ENCODE measurements around the gene CGREF1. TPM values are rescaled to one million over a fixed set of nuclear protein-coding genes. Genes with fewer than 3 reads are reported as not detected.

The CGREF1 gene
- total RNA-seq, 1 experiment from 2014 or later = 18.7 TPM

DNA sequence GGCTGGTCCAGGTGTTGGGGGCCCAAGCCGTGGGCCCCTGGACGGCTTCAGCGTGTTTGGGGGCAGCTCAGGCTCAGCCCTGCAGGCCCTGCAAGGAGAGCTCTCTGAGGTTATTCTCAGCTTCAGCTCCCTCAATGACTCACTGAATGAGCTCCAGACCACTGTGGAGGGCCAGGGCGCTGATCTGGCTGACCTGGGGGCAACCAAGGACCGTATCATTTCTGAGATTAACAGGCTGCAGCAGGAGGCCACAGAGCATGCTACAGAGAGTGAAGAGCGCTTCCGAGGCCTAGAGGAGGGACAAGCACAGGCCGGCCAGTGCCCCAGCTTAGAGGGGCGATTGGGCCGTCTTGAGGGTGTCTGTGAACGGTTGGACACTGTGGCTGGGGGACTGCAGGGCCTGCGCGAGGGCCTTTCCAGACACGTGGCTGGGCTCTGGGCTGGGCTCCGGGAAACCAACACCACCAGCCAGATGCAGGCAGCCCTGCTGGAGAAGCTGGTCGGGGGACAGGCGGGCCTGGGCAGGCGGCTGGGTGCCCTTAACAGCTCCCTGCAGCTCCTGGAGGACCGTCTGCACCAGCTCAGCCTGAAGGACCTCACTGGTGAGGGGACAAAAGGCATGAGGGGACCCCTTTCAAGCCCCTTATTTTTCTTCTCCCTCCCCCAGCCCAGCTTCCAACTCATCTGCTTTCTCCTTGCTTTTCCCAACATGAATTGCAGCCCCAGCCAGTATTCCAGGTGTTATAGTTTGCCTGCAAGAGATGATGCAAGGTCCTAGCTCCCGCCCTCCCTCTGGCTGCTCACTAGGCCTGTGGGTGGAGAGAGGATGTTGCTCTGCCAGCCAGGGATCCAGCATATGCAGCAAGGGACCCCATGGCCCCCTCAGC is 35.3 kb downstream of the CGREF1 start:
- DNase-seq = no peak
- POLR2A ChIA-PET (ENCODE audit: unreplicated experiment) = interaction anchor here (0.5 kb wide), 1 partner anchor 295 kb away, joined by 3 read pairs; no protein-coding TSS in a partner anchor
- Histone ChIP-seq H3K36me3 (ENCODE audit: low read depth, low read length) (no peaks in the 10 kb centered on the region), H4K20me1 (ENCODE audit: low read length) (no peaks in the 10 kb centered on the region), H2AFZ (ENCODE audit: low read length) (no peak overlapping the region), H3K9ac (ENCODE audit: low read length) (no peak overlapping the region), H3K79me2 (ENCODE audit: low read length) (no peaks in the 10 kb centered on the region), H3K27ac (ENCODE audit: low read length) (no peak overlapping the region), H3K4me2 (ENCODE audit: low read length) (no peak overlapping the region), H3K9me3 (ENCODE audit: low read length) (no peaks in the 10 kb centered on the region), H3F3A (ENCODE audit: low read length, unreplicated experiment) (no peaks in the 10 kb centered on the region), H3K9me2 (replicated peaks; ENCODE audit: low read length) (no peaks in the 10 kb centered on the region), H3K4me3 (ENCODE audit: low read length) (no peak overlapping the region), H3K27me3 (ENCODE audit: low read length) (no peaks in the 10 kb centered on the region), H3K4me1 (ENCODE audit: insufficient read depth, low read length) (peaks cover 19% of the 10 kb centered on the region; the same call in 1 of the 2 replicates)
- CTCF ChIA-PET = no interaction called here
- intact Hi-C loops (cut with micrococcal nuclease) = no loop called here
- ATAC-seq = no peak
- no TSS peak for BruUV-seq (replicated peaks)
- TF ChIP-seq, protein P1, sequence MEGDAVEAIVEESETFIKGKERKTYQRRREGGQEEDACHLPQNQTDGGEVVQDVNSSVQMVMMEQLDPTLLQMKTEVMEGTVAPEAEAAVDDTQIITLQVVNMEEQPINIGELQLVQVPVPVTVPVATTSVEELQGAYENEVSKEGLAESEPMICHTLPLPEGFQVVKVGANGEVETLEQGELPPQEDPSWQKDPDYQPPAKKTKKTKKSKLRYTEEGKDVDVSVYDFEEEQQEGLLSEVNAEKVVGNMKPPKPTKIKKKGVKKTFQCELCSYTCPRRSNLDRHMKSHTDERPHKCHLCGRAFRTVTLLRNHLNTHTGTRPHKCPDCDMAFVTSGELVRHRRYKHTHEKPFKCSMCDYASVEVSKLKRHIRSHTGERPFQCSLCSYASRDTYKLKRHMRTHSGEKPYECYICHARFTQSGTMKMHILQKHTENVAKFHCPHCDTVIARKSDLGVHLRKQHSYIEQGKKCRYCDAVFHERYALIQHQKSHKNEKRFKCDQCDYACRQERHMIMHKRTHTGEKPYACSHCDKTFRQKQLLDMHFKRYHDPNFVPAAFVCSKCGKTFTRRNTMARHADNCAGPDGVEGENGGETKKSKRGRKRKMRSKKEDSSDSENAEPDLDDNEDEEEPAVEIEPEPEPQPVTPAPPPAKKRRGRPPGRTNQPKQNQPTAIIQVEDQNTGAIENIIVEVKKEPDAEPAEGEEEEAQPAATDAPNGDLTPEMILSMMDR (conservative IDR thresholded peaks at IDR 0.05; ENCODE audit: low read depth, low read length) = no peak
- TF ChIP-seq EZH2 (IDR thresholded peaks at IDR 0.05; ENCODE audit: low read length, unreplicated experiment) = no peak
- TF ChIP-seq EZH2phosphoT487 (IDR thresholded peaks at IDR 0.05; ENCODE audit: borderline replicate concordance, low read length) = no peak

DNA sequence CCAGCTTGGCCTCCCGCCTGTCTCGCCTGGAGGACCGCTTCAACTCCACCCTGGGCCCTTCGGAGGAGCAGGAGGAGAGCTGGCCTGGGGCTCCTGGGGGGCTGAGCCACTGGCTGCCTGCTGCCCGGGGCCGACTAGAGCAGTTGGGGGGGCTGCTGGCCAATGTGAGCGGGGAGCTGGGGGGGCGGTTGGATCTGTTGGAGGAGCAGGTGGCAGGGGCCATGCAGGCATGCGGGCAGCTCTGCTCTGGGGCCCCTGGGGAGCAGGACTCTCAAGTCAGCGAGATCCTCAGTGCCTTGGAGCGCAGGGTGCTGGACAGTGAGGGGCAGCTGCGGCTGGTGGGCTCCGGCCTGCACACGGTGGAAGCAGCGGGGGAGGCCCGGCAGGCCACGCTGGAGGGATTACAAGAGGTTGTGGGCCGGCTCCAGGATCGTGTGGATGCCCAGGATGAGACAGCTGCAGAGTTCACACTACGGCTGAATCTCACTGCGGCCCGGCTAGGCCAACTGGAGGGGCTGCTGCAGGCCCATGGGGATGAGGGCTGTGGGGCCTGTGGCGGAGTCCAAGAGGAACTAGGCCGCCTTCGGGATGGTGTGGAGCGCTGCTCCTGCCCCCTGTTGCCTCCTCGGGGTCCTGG is 36.0 kb downstream of the CGREF1 start:
- H3K9ac ChIP-seq (ENCODE audit: low read length) = no peak overlapping the region
- no peak for ATAC-seq
- no peaks in the 10 kb centered on the region for H3K79me2 ChIP-seq (ENCODE audit: low read length)
- intact Hi-C loops (cut with micrococcal nuclease) = no loop called here
- no peak overlapping the region for H2AFZ ChIP-seq (ENCODE audit: low read length)
- TF ChIP-seq, protein P1 (conservative IDR thresholded peaks at IDR 0.05; ENCODE audit: low read depth, low read length) = no peak
- TF ChIP-seq EZH2 (IDR thresholded peaks at IDR 0.05; ENCODE audit: low read length, unreplicated experiment) (no peak), EZH2phosphoT487 (IDR thresholded peaks at IDR 0.05; ENCODE audit: borderline replicate concordance, low read length) (no peak)
- no peaks in the 10 kb centered on the region for H3K36me3 ChIP-seq (ENCODE audit: low read depth, low read length)
- H3K27me3 ChIP-seq (ENCODE audit: low read length) = no peaks in the 10 kb centered on the region
- ChIA-PET CTCF (no interaction called here), POLR2A (ENCODE audit: unreplicated experiment) (no interaction called here)
- BruUV-seq (replicated peaks) = no TSS peak
- H3F3A ChIP-seq (ENCODE audit: low read length, unreplicated experiment) = no peaks in the 10 kb centered on the region
- peaks cover 19% of the 10 kb centered on the region; the same call in 1 of the 2 replicates for H3K4me1 ChIP-seq (ENCODE audit: insufficient read depth, low read length)
- H3K4me3 ChIP-seq (ENCODE audit: low read length) = no peak overlapping the region
- no peaks in the 10 kb centered on the region for H3K9me2 ChIP-seq (replicated peaks; ENCODE audit: low read length)
- H3K9me3 ChIP-seq (ENCODE audit: low read length) = no peaks in the 10 kb centered on the region
- H3K4me2 ChIP-seq (ENCODE audit: low read length) = no peak overlapping the region
- H4K20me1 ChIP-seq (ENCODE audit: low read length) = no peaks in the 10 kb centered on the region
- DNase-seq = no peak
- H3K27ac ChIP-seq (ENCODE audit: low read length) = no peak overlapping the region

Data from PC-3 (cell line).